ENCODE measurements around the gene DGKI. TPM values are rescaled to one million over a fixed set of nuclear protein-coding genes. Genes with fewer than 3 reads are reported as not detected.

The DGKI gene
- total and polyA plus RNA-seq, 2 of the 4 experiments (the other 2 are of a cell fraction): 3.9 to 15.8 TPM

DNA sequence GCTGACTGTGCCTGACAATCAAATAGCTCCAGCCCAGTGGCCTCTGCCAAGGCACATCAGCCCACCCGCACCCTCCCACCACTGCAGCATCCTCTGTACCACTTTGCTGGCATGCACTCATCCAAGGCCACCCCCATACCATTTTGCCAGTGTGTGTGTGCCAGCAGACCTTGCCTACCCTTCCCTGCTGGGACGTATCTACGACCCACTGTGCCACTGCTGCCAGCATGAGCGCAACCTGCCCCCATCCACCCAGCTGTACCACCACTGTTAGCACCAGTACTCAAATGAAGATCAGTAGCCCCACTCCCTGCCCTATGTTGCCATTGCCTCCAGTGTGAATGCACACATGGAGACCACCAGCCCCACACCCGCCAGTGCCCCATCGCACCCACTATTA, 353.9 kb downstream of the DGKI start:
- ChIA-PET POLR2A (ENCODE audit: unreplicated experiment) (no interaction called here), CTCF (no interaction called here)
- dilution Hi-C loops (cut with HindIII; ENCODE audit: low sequenced_read_pairs, unreplicated experiment) (no loop called here), in situ Hi-C loops (cut with MboI; ENCODE audit: low sequenced_read_pairs) (no loop called here), intact Hi-C loops (cut with micrococcal nuclease) (no loop called here)
- Histone ChIP-seq H3K9ac (ENCODE audit: low read depth, low read length) (no peak overlapping the region), H3K4me2 (ENCODE audit: low read depth, low read length) (no peak overlapping the region), H2BK120ac (ENCODE audit: low read depth, low read length) (no peak overlapping the region), H3K9me1 (ENCODE audit: insufficient read depth, low read length) (no peaks in the 10 kb centered on the region), H3K4ac (ENCODE audit: low read depth, low read length) (no peak overlapping the region), H3K23ac (ENCODE audit: low read depth, low read length) (no peak overlapping the region), H3K4me1 (ENCODE audit: control insufficient read depth, insufficient read depth, low read length) (no peaks in the 10 kb centered on the region), H3K18ac (ENCODE audit: low read depth, low read length) (no peak overlapping the region), H2BK5ac (ENCODE audit: low read depth, low read length, poor library complexity, severe bottlenecking) (no peak overlapping the region), H3K36me3 (ENCODE audit: control insufficient read depth, insufficient read depth, low read length) (no peaks in the 10 kb centered on the region), H3K9me3 (ENCODE audit: control insufficient read depth, insufficient read depth, low read length) (peaks cover 3% of the 10 kb centered on the region; the same call in 1 of the 2 replicates), H4K8ac (ENCODE audit: low read depth in 2 of 2, low read length in 2 of 2) (no peak overlapping the region), H4K20me1 (ENCODE audit: insufficient read depth, low read length) (no peaks in the 10 kb centered on the region), H3K14ac (replicated peaks; ENCODE audit: low read depth, low read length) (no peak overlapping the region), H3K56ac (ENCODE audit: extremely low read depth, insufficient read depth, low read length) (no peak overlapping the region), H2BK15ac (ENCODE audit: low read depth, low read length) (no peak overlapping the region), H4K91ac (ENCODE audit: insufficient read depth, low read depth, low read length) (no peak overlapping the region), H2AK9ac (replicated peaks; ENCODE audit: low read depth, low read length, poor library complexity) (no peak overlapping the region), H2BK20ac (ENCODE audit: low read depth, low read length) (no peak overlapping the region), H3K27ac (ENCODE audit: insufficient read depth, low read length) (no peak overlapping the region), H2AFZ (replicated peaks; ENCODE audit: low read length, poor library complexity) (peak overlapping the region; percentile 29), H3K4me3 (ENCODE audit: insufficient read depth, low read depth, low read length) (no peak overlapping the region), H3K79me1 (ENCODE audit: low read depth in 1 of 2, low read length in 2 of 2) (no peaks in the 10 kb centered on the region), H3K27me3 (ENCODE audit: control insufficient read depth, insufficient read depth, low read length) (no peaks in the 10 kb centered on the region), H4K5ac (ENCODE audit: low read depth, low read length) (no peak overlapping the region), H2AK5ac (ENCODE audit: low read depth, low read length) (no peak overlapping the region)
- ATAC-seq (ENCODE audit: low read depth) (no peak), DNase-seq (no peak)
- BruUV-seq (replicated peaks): no TSS peak
- no peak for TF ChIP-seq SMC3 (IDR thresholded peaks at IDR 0.05; ENCODE audit: low read depth, low read length)
- no peak for TF ChIP-seq NFE2L2 (IDR thresholded peaks at IDR 0.05; ENCODE audit: low read depth, low read length)
- no peak for TF ChIP-seq RCOR1 (IDR thresholded peaks at IDR 0.05; ENCODE audit: insufficient replicate concordance, low read length)
- TF ChIP-seq MAFK (IDR thresholded peaks at IDR 0.05; ENCODE audit: low read depth, low read length): no peak
- TF ChIP-seq FOS (IDR thresholded peaks at IDR 0.05; ENCODE audit: low read depth, low read length): no peak
- TF ChIP-seq CHD1 (IDR thresholded peaks at IDR 0.05; ENCODE audit: low read depth, low read length): no peak
- TF ChIP-seq CEBPB (IDR thresholded peaks at IDR 0.05; ENCODE audit: low read depth, low read length): no peak
- TF ChIP-seq, protein P1, sequence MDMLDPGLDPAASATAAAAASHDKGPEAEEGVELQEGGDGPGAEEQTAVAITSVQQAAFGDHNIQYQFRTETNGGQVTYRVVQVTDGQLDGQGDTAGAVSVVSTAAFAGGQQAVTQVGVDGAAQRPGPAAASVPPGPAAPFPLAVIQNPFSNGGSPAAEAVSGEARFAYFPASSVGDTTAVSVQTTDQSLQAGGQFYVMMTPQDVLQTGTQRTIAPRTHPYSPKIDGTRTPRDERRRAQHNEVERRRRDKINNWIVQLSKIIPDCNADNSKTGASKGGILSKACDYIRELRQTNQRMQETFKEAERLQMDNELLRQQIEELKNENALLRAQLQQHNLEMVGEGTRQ (IDR thresholded peaks at IDR 0.05; ENCODE audit: low read depth, low read length): no peak
- no peak for TF ChIP-seq BHLHE40 (IDR thresholded peaks at IDR 0.05; ENCODE audit: low read depth, low read length)
- TF ChIP-seq MAZ (IDR thresholded peaks at IDR 0.05; ENCODE audit: borderline replicate concordance, low read depth, low read length): no peak
- no peak for TF ChIP-seq MXI1 (IDR thresholded peaks at IDR 0.05; ENCODE audit: borderline replicate concordance, low read depth, low read length)
- no peak for TF ChIP-seq POLR2A (IDR thresholded peaks at IDR 0.05; ENCODE audit: low read depth, low read length)
- TF ChIP-seq RFX5 (IDR thresholded peaks at IDR 0.05; ENCODE audit: low read depth, low read length): no peak
- TF ChIP-seq, protein P2, sequence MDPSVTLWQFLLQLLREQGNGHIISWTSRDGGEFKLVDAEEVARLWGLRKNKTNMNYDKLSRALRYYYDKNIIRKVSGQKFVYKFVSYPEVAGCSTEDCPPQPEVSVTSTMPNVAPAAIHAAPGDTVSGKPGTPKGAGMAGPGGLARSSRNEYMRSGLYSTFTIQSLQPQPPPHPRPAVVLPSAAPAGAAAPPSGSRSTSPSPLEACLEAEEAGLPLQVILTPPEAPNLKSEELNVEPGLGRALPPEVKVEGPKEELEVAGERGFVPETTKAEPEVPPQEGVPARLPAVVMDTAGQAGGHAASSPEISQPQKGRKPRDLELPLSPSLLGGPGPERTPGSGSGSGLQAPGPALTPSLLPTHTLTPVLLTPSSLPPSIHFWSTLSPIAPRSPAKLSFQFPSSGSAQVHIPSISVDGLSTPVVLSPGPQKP (IDR thresholded peaks at IDR 0.05; ENCODE audit: borderline replicate concordance, low read depth, low read length): no peak
- TF ChIP-seq, protein P3, sequence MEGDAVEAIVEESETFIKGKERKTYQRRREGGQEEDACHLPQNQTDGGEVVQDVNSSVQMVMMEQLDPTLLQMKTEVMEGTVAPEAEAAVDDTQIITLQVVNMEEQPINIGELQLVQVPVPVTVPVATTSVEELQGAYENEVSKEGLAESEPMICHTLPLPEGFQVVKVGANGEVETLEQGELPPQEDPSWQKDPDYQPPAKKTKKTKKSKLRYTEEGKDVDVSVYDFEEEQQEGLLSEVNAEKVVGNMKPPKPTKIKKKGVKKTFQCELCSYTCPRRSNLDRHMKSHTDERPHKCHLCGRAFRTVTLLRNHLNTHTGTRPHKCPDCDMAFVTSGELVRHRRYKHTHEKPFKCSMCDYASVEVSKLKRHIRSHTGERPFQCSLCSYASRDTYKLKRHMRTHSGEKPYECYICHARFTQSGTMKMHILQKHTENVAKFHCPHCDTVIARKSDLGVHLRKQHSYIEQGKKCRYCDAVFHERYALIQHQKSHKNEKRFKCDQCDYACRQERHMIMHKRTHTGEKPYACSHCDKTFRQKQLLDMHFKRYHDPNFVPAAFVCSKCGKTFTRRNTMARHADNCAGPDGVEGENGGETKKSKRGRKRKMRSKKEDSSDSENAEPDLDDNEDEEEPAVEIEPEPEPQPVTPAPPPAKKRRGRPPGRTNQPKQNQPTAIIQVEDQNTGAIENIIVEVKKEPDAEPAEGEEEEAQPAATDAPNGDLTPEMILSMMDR (conservative IDR thresholded peaks at IDR 0.05; ENCODE audit: low read depth, low read length): no peak
- TF ChIP-seq RAD21 (IDR thresholded peaks at IDR 0.05; ENCODE audit: low read length): no peak
- 100% methylated on average over 6 of the region's 6 CpGs; no CpG with 5 or more reads in 1 of the 2 experiments for WGBS, 2 experiments (ENCODE audit: extremely low coverage in 2 of 2, insufficient read length in 1 of 2)
